ENCODE measurements around the gene UBALD2.
A peak's percentile ranks its signal among the peaks of the same experiment; 100 is the strongest.

GRCh38 chr17:76248013-76248782 is 16.9 kb upstream of the UBALD2 start:
- TF ChIP-seq CTCF (IDR thresholded peaks at IDR 0.05) (peak in 1 of 6 experiments; percentile 25), POLR2A (IDR thresholded peaks at IDR 0.05) (no peak)

Measured in esophagus squamous epithelium (tissue), 4 donors.